GM12892 (cell line): ENCODE results near the gene IL36A.

ENCODE experiments used
- DNase-seq: peaks from one replicate; pipeline ENCODE4 v3.0.0; 2011; ENCODE audit not compliant: insufficient read length
- FAIRE-seq: peaks from 2 replicates; lab custom pipeline; 2011; peaks lifted over from hg19 to GRCh38; lab: Jason Lieb, UNC
- POLR2A ChIP-seq: IDR thresholded peaks from 2 replicates; pipeline ENCODE4 v1.6.1; 2011; ENCODE audit warnings: low read depth, low read length, control low read depth
- POLR2AphosphoS5 ChIP-seq: IDR thresholded peaks from 2 replicates; pipeline ENCODE4 v1.6.1; 2011; ENCODE audit warnings: low read depth, low read length, control low read depth
- TAF1 ChIP-seq: IDR thresholded peaks from 2 replicates; pipeline ENCODE4 v1.6.1; 2011; ENCODE audit warnings: low read depth, mild to moderate bottlenecking, control low read depth, low read length, borderline replicate concordance

The IL36A gene

GRCh38 chr2:113027691-113028090 is 22.4 kb downstream of the IL36A start:
- DNase-seq: no peak
- TF ChIP-seq TAF1 (no peak), POLR2AphosphoS5 (no peak), POLR2A (no peak)
- FAIRE-seq: no peak

- TF ChIP-seq TAF1 (no peak), POLR2A (no peak), POLR2AphosphoS5 (no peak)
- FAIRE-seq (no peak), DNase-seq (no peak)
These were observed 22.9 kb downstream of the IL36A start for GRCh38 chr2:113028112-113028511.

GRCh38 chr2:113032737-113033136 is 27.5 kb downstream of the IL36A start:
- no peak for TF ChIP-seq POLR2A
- TF ChIP-seq POLR2AphosphoS5: no peak
- no peak for TF ChIP-seq TAF1
- FAIRE-seq (no peak), DNase-seq (no peak)

- DNase-seq: no peak
- no peak for FAIRE-seq
- TF ChIP-seq POLR2A: no peak
- no peak for TF ChIP-seq POLR2AphosphoS5
- TF ChIP-seq TAF1: no peak
These were observed 28.8 kb downstream of the IL36A start for GRCh38 chr2:113034016-113034415.

- DNase-seq (no peak), FAIRE-seq (no peak)
- TF ChIP-seq TAF1 (no peak), POLR2AphosphoS5 (no peak), POLR2A (no peak)
These were observed 31.5 kb downstream of the IL36A start for GRCh38 chr2:113036763-113037162.

GRCh38 chr2:113038291-113038690 is 33.0 kb downstream of the IL36A start:
- no peak for DNase-seq
- FAIRE-seq: no peak
- TF ChIP-seq POLR2AphosphoS5 (no peak), POLR2A (no peak), TAF1 (no peak)

- TF ChIP-seq POLR2AphosphoS5: no peak
- TF ChIP-seq POLR2A: no peak
- TF ChIP-seq TAF1: no peak
- no peak for FAIRE-seq
- no peak for DNase-seq
These were observed 33.9 kb downstream of the IL36A start for GRCh38 chr2:113039158-113039557.

GRCh38 chr2:113039719-113040118 is 34.5 kb downstream of the IL36A start:
- FAIRE-seq: no peak
- no peak for DNase-seq
- TF ChIP-seq TAF1 (no peak), POLR2A (no peak), POLR2AphosphoS5 (no peak)

GRCh38 chr2:113041871-113042270 is 36.6 kb downstream of the IL36A start:
- TF ChIP-seq POLR2A (no peak), POLR2AphosphoS5 (no peak), TAF1 (no peak)
- DNase-seq (no peak), FAIRE-seq (peak; percentile 38)

- no peak for FAIRE-seq
- DNase-seq: no peak
- TF ChIP-seq TAF1: no peak
- TF ChIP-seq POLR2A: no peak
- no peak for TF ChIP-seq POLR2AphosphoS5
These were observed 41.2 kb downstream of the IL36A start for GRCh38 chr2:113046465-113046864.

- TF ChIP-seq POLR2AphosphoS5 (no peak), TAF1 (no peak), POLR2A (no peak)
- no peak for FAIRE-seq
- no peak for DNase-seq
These were observed 45.9 kb downstream of the IL36A start for GRCh38 chr2:113050921-113051895.

- no peak for DNase-seq
- no peak for TF ChIP-seq POLR2AphosphoS5
- TF ChIP-seq POLR2A: no peak
- TF ChIP-seq TAF1: no peak
- no peak for FAIRE-seq
These were observed 47.2 kb downstream of the IL36A start, which contains the start of gene IL36B for GRCh38 chr2:113052396-113052917. TSS of gene IL36B (minus strand) at chr2:113052867.
